NCI-H446 treated with DMSO at 0.1 percent for 48 hours (cell line): ENCODE measurements around the gene CDK6.
A peak's percentile ranks its signal among the peaks of the same experiment; 100 is the strongest.

ENCODE experiments used
- DNase-seq: peaks from one replicate; lab custom pipeline; 2025; lab: John Stamatoyannopoulos, UW

Gene CDK6

GRCh38 chr7:92826258-92826938 is 10.0 kb downstream of the CDK6 start:
- no peak for DNase-seq

- DNase-seq, result no peak
These were observed 11.4 kb downstream of the CDK6 start for GRCh38 chr7:92824901-92825480.

- no peak for DNase-seq
These were observed 11.9 kb downstream of the CDK6 start for GRCh38 chr7:92824450-92824849.

GRCh38 chr7:92823042-92823441 is 13.3 kb downstream of the CDK6 start:
- DNase-seq, result no peak

GRCh38 chr7:92820191-92820590 is 16.2 kb downstream of the CDK6 start:
- no peak for DNase-seq

- DNase-seq, result no peak
These were observed 19.0 kb downstream of the CDK6 start for GRCh38 chr7:92817398-92817797.

GRCh38 chr7:92815412-92815811 is 21.0 kb downstream of the CDK6 start:
- no peak for DNase-seq

- DNase-seq, result no peak
These were observed 22.9 kb downstream of the CDK6 start for GRCh38 chr7:92813390-92814024.

- no peak for DNase-seq
These were observed 25.2 kb downstream of the CDK6 start for GRCh38 chr7:92811158-92811557.

GRCh38 chr7:92809760-92810573 is 26.4 kb downstream of the CDK6 start:
- DNase-seq, result no peak

- DNase-seq, result no peak
These were observed 27.0 kb downstream of the CDK6 start for GRCh38 chr7:92809397-92809759.

- DNase-seq, result no peak
These were observed 27.7 kb downstream of the CDK6 start for GRCh38 chr7:92808635-92809034.

- DNase-seq, result no peak
These were observed 28.4 kb downstream of the CDK6 start for GRCh38 chr7:92808006-92808405.

- DNase-seq, result no peak
These were observed 29.9 kb downstream of the CDK6 start for GRCh38 chr7:92806496-92806895.

GRCh38 chr7:92802406-92802805 is 34.0 kb downstream of the CDK6 start:
- no peak for DNase-seq

- no peak for DNase-seq
These were observed 36.7 kb downstream of the CDK6 start for GRCh38 chr7:92799446-92800211.

GRCh38 chr7:92798517-92799249 is 37.7 kb downstream of the CDK6 start:
- DNase-seq, result no peak

GRCh38 chr7:92797693-92798092 is 38.7 kb downstream of the CDK6 start:
- no peak for DNase-seq

- DNase-seq, result no peak
These were observed 39.1 kb downstream of the CDK6 start for GRCh38 chr7:92797284-92797683.

GRCh38 chr7:92794831-92795230 is 41.5 kb downstream of the CDK6 start:
- DNase-seq, result no peak

- peak; percentile 39 for DNase-seq
These were observed 42.0 kb downstream of the CDK6 start for GRCh38 chr7:92794391-92794790.
